Stimulated activated effector memory CD8-positive, alpha-beta T cell treated with anti-CD3 and anti-CD28 coated beads, Interleukin-12 subunit alpha, Interleukin-12 subunit beta, amount 100 ng/mL, for 72 hours (primary cell): Measurements from ENCODE around the gene FBLN1.
A peak's percentile ranks its signal among the peaks of the same experiment; 100 is the strongest.

Experiments
- ATAC-seq: fragments of 150-1000 bp; cut with Tn5 transposase; 2 replicates; pipeline ENCODE4 v1.10.0; 2021
- DNase-seq, 2 donors: peaks; one replicate each; pipeline ENCODE4 v3.0.0; 2021 to 2022; ENCODE audit warnings: low spot score in 2 of 2
- H3K27ac Mint-ChIP-seq: one replicate; pipeline ENCODE4 v1.8.0; 2022; ENCODE audit warnings: mild to moderate bottlenecking, mixed read lengths
- H3K36me3 Mint-ChIP-seq: one replicate; pipeline ENCODE4 v1.8.0; 2022; ENCODE audit warnings: mild to moderate bottlenecking, mixed read lengths
- H3K4me1 Mint-ChIP-seq: one replicate; pipeline ENCODE4 v1.8.0; 2022; ENCODE audit warnings: mixed read lengths
- H3K4me3 Mint-ChIP-seq: one replicate; pipeline ENCODE4 v1.8.0; 2022; ENCODE audit warnings: mild to moderate bottlenecking, mixed read lengths
- H3K9me3 Mint-ChIP-seq: one replicate; pipeline ENCODE4 v1.8.0; 2022; ENCODE audit warnings: mixed read lengths

Gene FBLN1

DNA sequence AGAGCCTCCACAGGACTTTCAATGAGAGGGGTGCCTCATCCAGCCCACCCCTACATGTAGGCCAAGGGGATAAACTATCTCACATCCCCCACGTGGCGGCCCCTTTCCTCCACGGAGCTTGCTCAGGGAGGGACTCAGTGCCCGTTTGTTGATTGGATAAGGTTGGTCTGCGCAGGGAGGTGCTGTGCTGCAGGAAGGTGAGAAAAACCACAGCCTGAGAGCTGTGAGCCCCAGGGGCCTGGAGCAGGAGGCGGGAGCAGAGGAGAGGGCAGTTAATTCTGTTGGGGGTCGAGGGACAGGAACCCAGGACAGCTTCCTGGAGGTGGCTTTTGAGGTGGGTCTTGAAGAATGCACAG is 137.0 kb downstream of the FBLN1 start:
- Mint-ChIP-seq H3K9me3 (no peaks in the 10 kb centered on the region), H3K4me3 (peak overlapping the region; percentile 64), H3K4me1 (peaks cover 29% of the 10 kb centered on the region), H3K27ac (peak overlapping the region; percentile 92), H3K36me3 (peaks cover 10% of the 10 kb centered on the region)
- DNase-seq (no peak), ATAC-seq (no peak)

DNA sequence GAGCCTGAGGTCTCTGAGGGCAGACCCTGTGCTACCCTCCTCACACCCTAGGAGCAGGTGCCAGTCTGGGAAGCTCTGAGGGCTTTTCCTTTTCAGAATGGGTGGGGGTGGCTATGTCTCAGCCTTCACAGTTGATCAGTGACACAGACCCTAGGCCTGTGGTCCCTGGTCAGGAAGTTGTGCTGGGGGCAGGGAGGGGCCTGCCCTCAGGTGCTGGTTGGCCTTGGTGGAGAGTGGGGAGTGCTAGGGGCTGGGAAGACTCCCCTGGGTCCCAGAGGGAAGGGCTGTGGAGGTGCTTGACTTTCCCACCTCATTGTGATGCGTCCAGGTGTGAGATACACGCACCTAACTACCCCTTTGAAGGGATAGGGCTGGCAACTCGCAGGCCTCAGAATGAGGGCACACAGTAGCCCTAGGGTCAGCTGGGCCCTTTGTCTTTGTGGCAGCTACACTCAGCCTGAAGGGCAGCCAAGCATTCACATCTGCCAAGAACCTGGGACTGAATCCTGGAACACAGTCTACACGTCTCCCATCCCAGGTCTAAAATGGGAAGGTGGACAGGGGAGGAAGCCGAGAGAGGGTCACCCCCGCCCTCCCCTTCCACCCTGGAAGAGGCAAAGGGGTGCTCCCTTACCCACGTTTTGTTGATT is 137.7 kb downstream of the FBLN1 start:
- H3K36me3 Mint-ChIP-seq, result peaks cover 10% of the 10 kb centered on the region
- ATAC-seq (peak; percentile 56), DNase-seq (no peak)
- H3K9me3 Mint-ChIP-seq, result no peaks in the 10 kb centered on the region
- peak overlapping the region; percentile 92 for H3K27ac Mint-ChIP-seq
- peaks cover 34% of the 10 kb centered on the region for H3K4me1 Mint-ChIP-seq
- H3K4me3 Mint-ChIP-seq, result peak overlapping the region; percentile 64

GRCh38 chr22:45640941-45641621 is 138.4 kb downstream of the FBLN1 start:
- DNase-seq (no peak), ATAC-seq (no peak)
- Mint-ChIP-seq H3K4me3 (no peak overlapping the region), H3K27ac (no peak overlapping the region), H3K4me1 (peaks cover 40% of the 10 kb centered on the region), H3K36me3 (peaks cover 10% of the 10 kb centered on the region), H3K9me3 (no peaks in the 10 kb centered on the region)

- Mint-ChIP-seq H3K27ac (no peak overlapping the region), H3K4me3 (no peak overlapping the region), H3K9me3 (no peaks in the 10 kb centered on the region), H3K36me3 (peaks cover 10% of the 10 kb centered on the region), H3K4me1 (peaks cover 55% of the 10 kb centered on the region)
- ATAC-seq (peak; percentile 17), DNase-seq (no peak)
These were observed 140.3 kb downstream of the FBLN1 start for GRCh38 chr22:45642986-45643385.

GRCh38 chr22:45644714-45645113 is 142.0 kb downstream of the FBLN1 start:
- peak overlapping the region; percentile 39 for H3K4me3 Mint-ChIP-seq
- H3K9me3 Mint-ChIP-seq, result no peaks in the 10 kb centered on the region
- DNase-seq (no peak), ATAC-seq (no peak)
- H3K36me3 Mint-ChIP-seq, result peaks cover 3% of the 10 kb centered on the region
- H3K27ac Mint-ChIP-seq, result no peak overlapping the region
- peaks cover 54% of the 10 kb centered on the region for H3K4me1 Mint-ChIP-seq

GRCh38 chr22:45645150-45645525 is 142.5 kb downstream of the FBLN1 start:
- Mint-ChIP-seq H3K27ac (no peak overlapping the region), H3K4me1 (peaks cover 50% of the 10 kb centered on the region), H3K4me3 (peak overlapping the region; percentile 39), H3K36me3 (no peaks in the 10 kb centered on the region), H3K9me3 (no peaks in the 10 kb centered on the region)
- no peak for DNase-seq
- no peak for ATAC-seq

DNA sequence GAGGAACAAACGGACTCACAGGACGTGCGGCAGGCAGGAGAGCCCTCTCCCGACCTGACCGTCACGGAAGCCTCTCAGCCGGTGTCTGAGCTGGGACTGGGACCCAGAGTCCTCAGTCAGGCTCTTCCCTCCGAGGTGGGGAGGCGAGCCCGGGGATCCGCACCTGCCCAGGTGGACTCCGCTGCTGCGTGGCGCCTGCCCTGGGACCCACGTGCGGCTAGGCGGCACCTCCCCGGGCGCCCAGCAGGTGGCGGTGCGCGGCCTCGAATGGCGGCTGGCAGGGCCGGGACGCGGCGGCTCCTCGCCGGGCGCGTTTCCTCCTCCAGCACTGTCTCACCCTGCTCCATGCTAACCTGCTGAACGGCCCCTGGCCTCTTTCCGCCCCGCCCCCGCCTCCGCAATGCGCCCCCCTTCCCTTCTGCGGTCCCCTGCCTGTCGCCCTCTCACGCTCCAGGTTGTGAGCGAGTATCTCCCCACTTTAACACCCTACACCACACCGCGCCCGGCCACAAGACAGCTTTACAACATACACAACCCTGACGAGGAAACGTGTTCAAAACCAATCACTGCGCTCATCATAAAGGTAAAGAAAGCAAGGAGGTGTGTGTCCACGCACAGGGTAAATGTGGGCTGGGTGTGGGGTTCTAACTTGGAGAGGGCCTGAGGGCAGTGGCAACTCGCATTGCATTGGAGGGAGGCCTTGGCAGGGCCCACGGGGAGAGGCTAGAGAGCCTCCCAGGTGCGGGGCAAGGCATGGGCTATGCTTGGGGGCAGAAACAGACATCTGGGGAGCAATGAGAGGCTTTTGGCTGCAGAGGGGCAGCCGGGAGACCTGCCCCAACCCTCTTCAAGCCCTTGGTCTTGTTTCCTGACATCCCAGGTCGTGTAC is 143.1 kb downstream of the FBLN1 start:
- DNase-seq, result peak; percentile 90 to 94

DNA sequence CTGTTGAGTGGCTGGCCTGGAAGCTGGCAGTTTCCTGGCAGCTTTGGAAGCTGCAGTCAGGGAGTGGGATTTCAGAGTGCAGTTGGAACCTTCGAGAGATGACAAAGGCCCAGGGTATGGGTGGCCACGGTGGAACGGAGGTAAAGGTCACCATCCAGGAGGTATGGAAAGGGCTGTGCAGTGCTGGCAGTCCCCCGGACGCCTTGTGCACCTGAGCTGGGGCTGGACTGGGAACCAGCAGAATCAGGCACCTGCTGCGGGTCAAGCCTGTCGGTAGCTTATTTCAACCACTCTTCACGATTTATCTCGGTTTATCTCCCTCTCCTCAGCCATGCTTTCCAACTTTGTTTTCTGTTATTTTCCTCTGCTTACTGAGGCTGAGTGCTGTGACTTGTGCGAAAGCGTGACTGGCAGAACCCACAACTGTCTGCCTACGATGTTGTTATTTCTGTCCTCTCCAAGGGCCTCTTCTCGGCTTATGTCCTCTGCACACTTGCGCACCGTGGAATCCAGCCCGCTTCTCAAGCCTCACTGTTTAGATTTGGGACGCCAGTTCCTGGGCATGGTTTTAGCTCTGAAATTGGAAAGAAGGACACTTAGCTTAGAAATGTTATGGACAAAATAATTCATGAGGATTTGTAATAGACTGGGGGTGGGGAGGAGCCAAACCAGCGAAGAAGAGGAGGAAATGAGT is 145.0 kb downstream of the FBLN1 start:
- Mint-ChIP-seq H3K27ac (peak overlapping the region; percentile 70), H3K4me1 (peaks cover 38% of the 10 kb centered on the region), H3K36me3 (no peaks in the 10 kb centered on the region), H3K4me3 (peak overlapping the region; percentile 2), H3K9me3 (no peaks in the 10 kb centered on the region)
- DNase-seq, result no peak
- ATAC-seq, result no peak

More for the DNA sequence above, 143.1 kb downstream of the FBLN1 start:
- Mint-ChIP-seq H3K4me1 (peaks cover 45% of the 10 kb centered on the region), H3K4me3 (peak overlapping the region; percentile 39), H3K9me3 (no peaks in the 10 kb centered on the region), H3K27ac (no peak overlapping the region), H3K36me3 (no peaks in the 10 kb centered on the region)
- ATAC-seq, result peak; percentile 90

- no peaks in the 10 kb centered on the region for H3K36me3 Mint-ChIP-seq
- peaks cover 38% of the 10 kb centered on the region for H3K4me1 Mint-ChIP-seq
- peak overlapping the region; percentile 2 for H3K4me3 Mint-ChIP-seq
- no peak for DNase-seq
- H3K27ac Mint-ChIP-seq, result peak overlapping the region; percentile 70
- ATAC-seq, result peak; percentile 53
- H3K9me3 Mint-ChIP-seq, result no peaks in the 10 kb centered on the region
These were observed 145.8 kb downstream of the FBLN1 start for GRCh38 chr22:45648301-45649117.

- Mint-ChIP-seq H3K4me3 (no peak overlapping the region), H3K36me3 (no peaks in the 10 kb centered on the region), H3K4me1 (peaks cover 38% of the 10 kb centered on the region), H3K9me3 (no peaks in the 10 kb centered on the region), H3K27ac (no peak overlapping the region)
- no peak for DNase-seq
- no peak for ATAC-seq
These were observed 147.1 kb downstream of the FBLN1 start for GRCh38 chr22:45649809-45650208.

- ATAC-seq (no peak), DNase-seq (no peak)
- Mint-ChIP-seq H3K36me3 (no peaks in the 10 kb centered on the region), H3K4me3 (no peak overlapping the region), H3K27ac (no peak overlapping the region), H3K9me3 (no peaks in the 10 kb centered on the region), H3K4me1 (peaks cover 30% of the 10 kb centered on the region)
These were observed 148.0 kb downstream of the FBLN1 start for GRCh38 chr22:45650721-45651120.
